ENCODE results near the gene MAP3K4.

Gene MAP3K4

GRCh38 chr6:161058741-161059140 lies 67.2 kb downstream of the MAP3K4 start:
- H3K4me1 Mint-ChIP-seq (ENCODE audit: low read depth): peaks cover 3% of the 10 kb centered on the region
- no peak overlapping the region for H3K4me3 Mint-ChIP-seq
- no peaks in the 10 kb centered on the region for H3K27me3 Mint-ChIP-seq
- H3K36me3 Mint-ChIP-seq: peaks cover 11% of the 10 kb centered on the region
- H3K9me3 Mint-ChIP-seq (ENCODE audit: low read depth): no peaks in the 10 kb centered on the region
- H3K27ac Mint-ChIP-seq: no peak overlapping the region

GRCh38 chr6:161061576-161061975 lies 70.0 kb downstream of the MAP3K4 start:
- Mint-ChIP-seq H3K4me3 (no peak overlapping the region), H3K27me3 (no peaks in the 10 kb centered on the region), H3K36me3 (peaks cover 13% of the 10 kb centered on the region), H3K27ac (no peak overlapping the region), H3K9me3 (ENCODE audit: low read depth) (no peaks in the 10 kb centered on the region), H3K4me1 (ENCODE audit: low read depth) (peaks cover 5% of the 10 kb centered on the region)

- no peaks in the 10 kb centered on the region for H3K27me3 Mint-ChIP-seq
- no peak overlapping the region for H3K27ac Mint-ChIP-seq
- H3K4me3 Mint-ChIP-seq: no peak overlapping the region
- H3K36me3 Mint-ChIP-seq: peaks cover 13% of the 10 kb centered on the region
- H3K9me3 Mint-ChIP-seq (ENCODE audit: low read depth): no peaks in the 10 kb centered on the region
- peaks cover 5% of the 10 kb centered on the region for H3K4me1 Mint-ChIP-seq (ENCODE audit: low read depth)
Observed at GRCh38 chr6:161064915-161065314, 73.3 kb downstream of the MAP3K4 start.

- Mint-ChIP-seq H3K4me3 (no peak overlapping the region), H3K9me3 (ENCODE audit: low read depth) (no peaks in the 10 kb centered on the region), H3K27ac (no peak overlapping the region), H3K27me3 (no peaks in the 10 kb centered on the region), H3K36me3 (peaks cover 7% of the 10 kb centered on the region), H3K4me1 (ENCODE audit: low read depth) (peaks cover 5% of the 10 kb centered on the region)
Observed at GRCh38 chr6:161066511-161066910, 74.9 kb downstream of the MAP3K4 start.

- no peaks in the 10 kb centered on the region for H3K9me3 Mint-ChIP-seq (ENCODE audit: low read depth)
Observed at GRCh38 chr6:161067749-161068148, 76.2 kb downstream of the MAP3K4 start.

GRCh38 chr6:161068321-161068741 lies 76.8 kb downstream of the MAP3K4 start:
- peaks cover 5% of the 10 kb centered on the region for H3K4me1 Mint-ChIP-seq (ENCODE audit: low read depth)
- H3K9me3 Mint-ChIP-seq (ENCODE audit: low read depth): no peaks in the 10 kb centered on the region
- H3K27me3 Mint-ChIP-seq: no peaks in the 10 kb centered on the region
- peaks cover 9% of the 10 kb centered on the region for H3K36me3 Mint-ChIP-seq
- no peak overlapping the region for H3K4me3 Mint-ChIP-seq
- no peak overlapping the region for H3K27ac Mint-ChIP-seq

More at GRCh38 chr6:161067749-161068148, 76.2 kb downstream of the MAP3K4 start:
- Mint-ChIP-seq H3K36me3 (peaks cover 7% of the 10 kb centered on the region), H3K27ac (no peak overlapping the region), H3K27me3 (no peaks in the 10 kb centered on the region), H3K4me1 (ENCODE audit: low read depth) (peaks cover 5% of the 10 kb centered on the region), H3K4me3 (no peak overlapping the region)

GRCh38 chr6:161073930-161074329 lies 82.4 kb downstream of the MAP3K4 start:
- H3K4me3 Mint-ChIP-seq: no peak overlapping the region

GRCh38 chr6:161074496-161075121 lies 83.0 kb downstream of the MAP3K4 start:
- Mint-ChIP-seq H3K4me3 (no peak overlapping the region), H3K4me1 (ENCODE audit: low read depth) (peaks cover 10% of the 10 kb centered on the region), H3K27me3 (no peaks in the 10 kb centered on the region), H3K36me3 (peaks cover 10% of the 10 kb centered on the region), H3K9me3 (ENCODE audit: low read depth) (no peaks in the 10 kb centered on the region), H3K27ac (peak overlapping the region; percentile 36)

More at GRCh38 chr6:161073930-161074329, 82.4 kb downstream of the MAP3K4 start:
- no peak overlapping the region for H3K27ac Mint-ChIP-seq
- peaks cover 10% of the 10 kb centered on the region for H3K36me3 Mint-ChIP-seq
- no peaks in the 10 kb centered on the region for H3K9me3 Mint-ChIP-seq (ENCODE audit: low read depth)
- H3K4me1 Mint-ChIP-seq (ENCODE audit: low read depth): peaks cover 7% of the 10 kb centered on the region
- no peaks in the 10 kb centered on the region for H3K27me3 Mint-ChIP-seq

- Mint-ChIP-seq H3K36me3 (peaks cover 13% of the 10 kb centered on the region), H3K4me3 (no peak overlapping the region), H3K9me3 (ENCODE audit: low read depth) (no peaks in the 10 kb centered on the region), H3K27ac (no peak overlapping the region), H3K4me1 (ENCODE audit: low read depth) (peaks cover 17% of the 10 kb centered on the region), H3K27me3 (no peaks in the 10 kb centered on the region)
Observed at GRCh38 chr6:161076181-161076677, 84.7 kb downstream of the MAP3K4 start.

- Mint-ChIP-seq H3K4me3 (no peak overlapping the region), H3K27me3 (no peaks in the 10 kb centered on the region)
Observed at GRCh38 chr6:161079566-161080262, 88.1 kb downstream of the MAP3K4 start.

GRCh38 chr6:161080263-161080970 lies 88.8 kb downstream of the MAP3K4 start:
- peaks cover 11% of the 10 kb centered on the region for H3K4me1 Mint-ChIP-seq (ENCODE audit: low read depth)
- no peaks in the 10 kb centered on the region for H3K9me3 Mint-ChIP-seq (ENCODE audit: low read depth)
- H3K27ac Mint-ChIP-seq: peak overlapping the region; percentile 69

More at GRCh38 chr6:161079566-161080262, 88.1 kb downstream of the MAP3K4 start:
- H3K36me3 Mint-ChIP-seq: peaks cover 5% of the 10 kb centered on the region
- peak overlapping the region; percentile 69 for H3K27ac Mint-ChIP-seq
- no peaks in the 10 kb centered on the region for H3K9me3 Mint-ChIP-seq (ENCODE audit: low read depth)
- H3K4me1 Mint-ChIP-seq (ENCODE audit: low read depth): peaks cover 13% of the 10 kb centered on the region

GRCh38 chr6:161082215-161082614 lies 90.6 kb downstream of the MAP3K4 start:
- no peaks in the 10 kb centered on the region for H3K9me3 Mint-ChIP-seq (ENCODE audit: low read depth)
- H3K27me3 Mint-ChIP-seq: no peaks in the 10 kb centered on the region
- H3K4me3 Mint-ChIP-seq: no peak overlapping the region
- peaks cover 11% of the 10 kb centered on the region for H3K4me1 Mint-ChIP-seq (ENCODE audit: low read depth)
- no peak overlapping the region for H3K27ac Mint-ChIP-seq
- peaks cover 9% of the 10 kb centered on the region for H3K36me3 Mint-ChIP-seq

More at GRCh38 chr6:161080263-161080970, 88.8 kb downstream of the MAP3K4 start:
- no peak overlapping the region for H3K4me3 Mint-ChIP-seq
- no peaks in the 10 kb centered on the region for H3K27me3 Mint-ChIP-seq
- H3K36me3 Mint-ChIP-seq: peaks cover 7% of the 10 kb centered on the region

- H3K36me3 Mint-ChIP-seq: peaks cover 10% of the 10 kb centered on the region
- peaks cover 1% of the 10 kb centered on the region for H3K4me1 Mint-ChIP-seq (ENCODE audit: low read depth)
- no peak overlapping the region for H3K4me3 Mint-ChIP-seq
- H3K27me3 Mint-ChIP-seq: no peaks in the 10 kb centered on the region
- no peaks in the 10 kb centered on the region for H3K9me3 Mint-ChIP-seq (ENCODE audit: low read depth)
- no peak overlapping the region for H3K27ac Mint-ChIP-seq
Observed at GRCh38 chr6:161085246-161085645, 93.7 kb downstream of the MAP3K4 start.

- Mint-ChIP-seq H3K9me3 (ENCODE audit: low read depth) (no peaks in the 10 kb centered on the region), H3K36me3 (peaks cover 9% of the 10 kb centered on the region), H3K27ac (no peak overlapping the region), H3K4me3 (no peak overlapping the region), H3K27me3 (no peaks in the 10 kb centered on the region), H3K4me1 (ENCODE audit: low read depth) (no peaks in the 10 kb centered on the region)
Observed at GRCh38 chr6:161088676-161089328, 97.2 kb downstream of the MAP3K4 start.

All from activated naive CD8-positive, alpha-beta T cell (primary cell).